H9 (cell line): ENCODE data around the gene OTUD3. TPM values are rescaled to one million over a fixed set of nuclear protein-coding genes. Genes with fewer than 3 reads are reported as not detected.

Source experiments
- DNase-seq: peaks from one replicate; pipeline ENCODE4 v3.0.0-alpha.2; 2017
- H2AFZ ChIP-seq: one replicate; pipeline ENCODE4 v1.6.1; 2013; ENCODE audit warnings: mild to moderate bottlenecking, low read length, control low read depth, moderate library complexity
- H2AK5ac ChIP-seq: 2 replicates; pipeline ENCODE4 v1.6.1; 2013; ENCODE audit warnings: low read length, control low read depth, mixed read lengths; ENCODE audit not compliant: insufficient read length
- H2BK120ac ChIP-seq: one replicate; pipeline ENCODE4 v1.6.1; 2013; ENCODE audit warnings: low read depth, mild to moderate bottlenecking, low read length, control low read depth, inconsistent platforms; ENCODE audit not compliant: poor library complexity, severe bottlenecking
- H2BK12ac ChIP-seq: 2 replicates; pipeline ENCODE4 v1.6.1; 2013; ENCODE audit warnings: low read length, control low read depth, mixed read lengths, low read depth; ENCODE audit not compliant: insufficient read length
- H2BK15ac ChIP-seq: 2 replicates; pipeline ENCODE4 v1.6.1; 2013; ENCODE audit warnings: low read depth, low read length, control low read depth
- H2BK20ac ChIP-seq: one replicate; pipeline ENCODE4 v1.6.1; 2013; ENCODE audit warnings: low read depth, mild to moderate bottlenecking, low read length, control low read depth, inconsistent platforms; ENCODE audit not compliant: poor library complexity, severe bottlenecking
- H2BK5ac ChIP-seq: 2 replicates; pipeline ENCODE4 v1.6.1; 2013; ENCODE audit warnings: low read length, control low read depth, mixed read lengths; ENCODE audit not compliant: insufficient read length
- H3K14ac ChIP-seq: 2 replicates; pipeline ENCODE4 v1.6.1; 2013; ENCODE audit warnings: low read length, control low read depth; ENCODE audit not compliant: insufficient read depth
- H3K18ac ChIP-seq: 2 replicates; pipeline ENCODE4 v1.6.1; 2013; ENCODE audit warnings: low read depth, mild to moderate bottlenecking, mixed read lengths, low read length, control low read depth; ENCODE audit not compliant: insufficient read length
- H3K23ac ChIP-seq: 2 replicates; pipeline ENCODE4 v1.6.1; 2013; ENCODE audit warnings: low read length, control low read depth, mixed read lengths, low read depth; ENCODE audit not compliant: insufficient read length
- H3K23me2 ChIP-seq: 2 replicates; pipeline ENCODE4 v1.6.1; 2013; ENCODE audit warnings: low read depth, mild to moderate bottlenecking, mixed read lengths, low read length, control low read depth; ENCODE audit not compliant: insufficient read length, poor library complexity, severe bottlenecking
- H3K27ac ChIP-seq: 2 replicates; pipeline ENCODE4 v1.5.1; 2013; ENCODE audit warnings: low read length, control low read depth, mixed read lengths, low read depth; ENCODE audit not compliant: insufficient read length
- H3K27me3 ChIP-seq: 2 replicates; pipeline ENCODE4 v1.6.1; 2013; ENCODE audit warnings: low read length, control low read depth, inconsistent platforms; ENCODE audit not compliant: insufficient read depth
- H3K4ac ChIP-seq: 2 replicates; pipeline ENCODE4 v1.6.1; 2013; ENCODE audit warnings: low read depth, mild to moderate bottlenecking, control low read depth, inconsistent platforms, low read length, moderate library complexity
- H3K4me1 ChIP-seq: 2 replicates; pipeline ENCODE4 v1.6.1; 2013; ENCODE audit warnings: low read length, control low read depth, inconsistent platforms; ENCODE audit not compliant: insufficient read depth
- H3K4me2 ChIP-seq: 2 replicates; pipeline ENCODE4 v1.6.1; 2013; ENCODE audit warnings: low read length, control low read depth, mixed read lengths; ENCODE audit not compliant: insufficient read length, insufficient read depth
- H3K56ac ChIP-seq: 2 replicates; pipeline ENCODE4 v1.6.1; 2013; ENCODE audit warnings: low read depth, mild to moderate bottlenecking, mixed read lengths, low read length, control low read depth; ENCODE audit not compliant: insufficient read length
- H3K79me1 ChIP-seq: 2 replicates; pipeline ENCODE4 v1.6.1; 2013; ENCODE audit warnings: low read depth, mild to moderate bottlenecking, moderate library complexity, low read length, control low read depth, inconsistent platforms; ENCODE audit not compliant: insufficient read depth, poor library complexity, severe bottlenecking
- H3K79me2 ChIP-seq: 2 replicates; pipeline ENCODE4 v1.6.1; 2013; ENCODE audit warnings: low read length, control low read depth, inconsistent platforms; ENCODE audit not compliant: insufficient read depth
- H3K9ac ChIP-seq: 2 replicates; pipeline ENCODE4 v1.6.1; 2013; ENCODE audit warnings: low read length, control low read depth, mixed read lengths; ENCODE audit not compliant: insufficient read length; ENCODE audit errors: extremely low read depth
- H3K9me3 ChIP-seq: one replicate; pipeline ENCODE4 v1.6.1; 2013; ENCODE audit warnings: low read depth, low read length, inconsistent platforms; ENCODE audit not compliant: control insufficient read depth
- H3T11ph ChIP-seq: one replicate; pipeline ENCODE4 v1.6.1; 2013; ENCODE audit warnings: mild to moderate bottlenecking, low read length, control low read depth, inconsistent platforms
- H4K20me1 ChIP-seq: one replicate; pipeline ENCODE4 v1.6.1; 2013; ENCODE audit not compliant: control insufficient read depth, insufficient read length, insufficient read depth
- H4K5ac ChIP-seq: 2 replicates; pipeline ENCODE4 v1.6.1; 2013; ENCODE audit warnings: low read depth, mild to moderate bottlenecking, mixed read lengths, low read length, control low read depth; ENCODE audit not compliant: insufficient read length
- H4K8ac ChIP-seq: replicated peaks from 2 replicates; pipeline ENCODE4 v1.6.1; 2013; ENCODE audit warnings: low read length, control low read depth, mixed read lengths, low read depth; ENCODE audit not compliant: insufficient read length
- H4K91ac ChIP-seq: 2 replicates; pipeline ENCODE4 v1.6.1; 2013; ENCODE audit warnings: low read depth, mild to moderate bottlenecking, moderate library complexity, mixed read lengths, low read length, control low read depth; ENCODE audit not compliant: insufficient read length
- H3K27ac Mint-ChIP-seq, 3 experiments: 2 replicates in 2 of 3; 3 replicates in 1 of 3; pipeline ENCODE4 v1.8.0; 2020 to 2021; ENCODE audit warnings: mixed read lengths in 3 of 3, mild to moderate bottlenecking in 1 of 3, moderate library complexity in 1 of 3
- H3K27me3 Mint-ChIP-seq: 2 replicates; pipeline ENCODE4 v1.8.0; 2021; ENCODE audit warnings: low read depth, mild to moderate bottlenecking, moderate library complexity, mixed read lengths
- H3K36me3 Mint-ChIP-seq, 3 experiments: 2 replicates in 2 of 3; 3 replicates in 1 of 3; pipeline ENCODE4 v1.8.0; 2020 to 2021; ENCODE audit warnings: low read depth in 3 of 3, mixed read lengths in 3 of 3; ENCODE audit not compliant: insufficient read depth in 1 of 3
- H3K4me1 Mint-ChIP-seq, 2 experiments: 2 replicates each; pipeline ENCODE4 v1.8.0; 2020; ENCODE audit warnings: mixed read lengths in 2 of 2
- H3K4me3 Mint-ChIP-seq, 2 experiments: 2 replicates in 1 of 2; 3 replicates in 1 of 2; pipeline ENCODE4 v1.8.0; 2020 to 2021; ENCODE audit warnings: mild to moderate bottlenecking in 2 of 2, mixed read lengths in 2 of 2, moderate library complexity in 1 of 2
- H3K9me3 Mint-ChIP-seq, 2 experiments: 2 replicates in 1 of 2; 3 replicates in 1 of 2; pipeline ENCODE4 v1.8.0; 2020; ENCODE audit warnings: mild to moderate bottlenecking in 2 of 2, mixed read lengths in 2 of 2, moderate library complexity in 1 of 2
- WGBS: extraction: QIAGEN DNeasy Blood & Tissue Kit; methylation state at CpG from one replicate; pipeline ENCODE4 v1.1.7; 2013; ENCODE audit warnings: missing lambda C conversion rate, low lambda C conversion rate, mixed read lengths; ENCODE audit not compliant: insufficient read length; ENCODE audit errors: extremely low coverage; 5-methylcytosine and 5-hydroxymethylcytosine counted together
- total RNA-seq: library from RNA; stranded (reverse); gene quantifications from 2 replicates; pipeline ENCODE4 v1.2.1, GENCODE V29; 2021
- TF ChIP-seq, protein P1 (sequence below): fragments of 200-600 bp; sonication (generic); conservative IDR thresholded peaks from 3 replicates; pipeline ENCODE4 v1.8.0; 2021; ENCODE audit warnings: antibody characterized with exemption, mild to moderate bottlenecking

OTUD3 gene
- total RNA-seq, 1 experiment from 2014 or later: 12.0 TPM

DNA sequence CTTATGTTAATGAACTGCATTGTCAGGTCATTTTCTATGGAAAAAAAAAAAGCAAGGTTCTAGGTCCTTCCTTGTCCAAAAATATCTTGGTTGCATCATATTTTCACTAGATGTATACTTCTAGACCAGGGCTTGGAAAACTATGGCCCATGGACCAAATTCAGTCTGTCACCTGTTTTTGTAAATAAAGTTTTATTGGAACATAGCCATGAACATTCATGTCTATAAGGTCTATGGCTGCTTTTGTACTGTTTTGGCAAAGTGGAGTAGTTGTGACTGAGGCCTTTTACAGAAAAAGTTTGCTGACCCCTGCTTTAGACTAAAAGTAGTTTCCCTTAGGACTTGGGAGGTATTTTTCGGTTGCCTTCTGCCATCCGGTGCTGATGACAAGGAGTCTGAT lies 60.5 kb downstream of the OTUD3 start:
- H2BK120ac ChIP-seq: no peak overlapping the region
- no peaks in the 10 kb centered on the region for H3K79me2 ChIP-seq
- no peak overlapping the region for H2BK15ac ChIP-seq
- no peaks in the 10 kb centered on the region for H3K79me1 ChIP-seq
- DNase-seq: no peak
- no peaks in the 10 kb centered on the region; a peak in 2 of 7 replicates for H3K36me3 Mint-ChIP-seq
- H3K27ac Mint-ChIP-seq: no peak overlapping the region
- no peak overlapping the region for H2AK5ac ChIP-seq
- no peak overlapping the region for H2BK20ac ChIP-seq
- no peak overlapping the region for H3T11ph ChIP-seq
- no peaks in the 10 kb centered on the region for H3K9me3 ChIP-seq
- H3K23me2 ChIP-seq: no peaks in the 10 kb centered on the region
- no peak overlapping the region for H3K56ac ChIP-seq
- H4K5ac ChIP-seq: no peak overlapping the region
- no peaks in the 10 kb centered on the region for H4K20me1 ChIP-seq
- H3K9ac ChIP-seq: no peak overlapping the region
- peaks cover 9% of the 10 kb centered on the region in 2 experiments for H3K4me1 Mint-ChIP-seq
- no peak overlapping the region for H2AFZ ChIP-seq
- no peak overlapping the region for H4K8ac ChIP-seq
- H3K4me3 Mint-ChIP-seq: no peak overlapping the region
- H3K4ac ChIP-seq: no peak overlapping the region
- H4K91ac ChIP-seq: no peak overlapping the region
- H3K27me3 ChIP-seq: no peaks in the 10 kb centered on the region
- no peak overlapping the region for H3K23ac ChIP-seq
- peaks cover 5% of the 10 kb centered on the region; the same call in 1 of the 2 replicates for H3K27me3 Mint-ChIP-seq
- no peak overlapping the region for H3K27ac ChIP-seq
- WGBS: no CpG with 5 or more reads among the region's 2 CpGs
- no peak overlapping the region for H3K14ac ChIP-seq
- no peak overlapping the region for H2BK5ac ChIP-seq
- peaks cover 0 to 11% of the 10 kb centered on the region in 2 experiments; a peak in 3 of 5 replicates for H3K9me3 Mint-ChIP-seq
- no peak overlapping the region for H3K4me2 ChIP-seq
- H2BK12ac ChIP-seq: no peak overlapping the region
- TF ChIP-seq, protein P1, sequence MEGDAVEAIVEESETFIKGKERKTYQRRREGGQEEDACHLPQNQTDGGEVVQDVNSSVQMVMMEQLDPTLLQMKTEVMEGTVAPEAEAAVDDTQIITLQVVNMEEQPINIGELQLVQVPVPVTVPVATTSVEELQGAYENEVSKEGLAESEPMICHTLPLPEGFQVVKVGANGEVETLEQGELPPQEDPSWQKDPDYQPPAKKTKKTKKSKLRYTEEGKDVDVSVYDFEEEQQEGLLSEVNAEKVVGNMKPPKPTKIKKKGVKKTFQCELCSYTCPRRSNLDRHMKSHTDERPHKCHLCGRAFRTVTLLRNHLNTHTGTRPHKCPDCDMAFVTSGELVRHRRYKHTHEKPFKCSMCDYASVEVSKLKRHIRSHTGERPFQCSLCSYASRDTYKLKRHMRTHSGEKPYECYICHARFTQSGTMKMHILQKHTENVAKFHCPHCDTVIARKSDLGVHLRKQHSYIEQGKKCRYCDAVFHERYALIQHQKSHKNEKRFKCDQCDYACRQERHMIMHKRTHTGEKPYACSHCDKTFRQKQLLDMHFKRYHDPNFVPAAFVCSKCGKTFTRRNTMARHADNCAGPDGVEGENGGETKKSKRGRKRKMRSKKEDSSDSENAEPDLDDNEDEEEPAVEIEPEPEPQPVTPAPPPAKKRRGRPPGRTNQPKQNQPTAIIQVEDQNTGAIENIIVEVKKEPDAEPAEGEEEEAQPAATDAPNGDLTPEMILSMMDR: no peak
- H3K4me1 ChIP-seq: no peaks in the 10 kb centered on the region
- no peak overlapping the region for H3K18ac ChIP-seq
